Measurements from ENCODE around the gene TCP1. TPM values are rescaled to one million over a fixed set of nuclear protein-coding genes. Genes with fewer than 3 reads are reported as not detected.
"Not testable (repeated sequence)": the region's sequence is repeated elsewhere in the genome, so short reads cannot be mapped to it uniquely, and the experiment has no call there.

The TCP1 gene
- total RNA-seq, 1 experiment from 2014 or later: 83.4 TPM

DNA sequence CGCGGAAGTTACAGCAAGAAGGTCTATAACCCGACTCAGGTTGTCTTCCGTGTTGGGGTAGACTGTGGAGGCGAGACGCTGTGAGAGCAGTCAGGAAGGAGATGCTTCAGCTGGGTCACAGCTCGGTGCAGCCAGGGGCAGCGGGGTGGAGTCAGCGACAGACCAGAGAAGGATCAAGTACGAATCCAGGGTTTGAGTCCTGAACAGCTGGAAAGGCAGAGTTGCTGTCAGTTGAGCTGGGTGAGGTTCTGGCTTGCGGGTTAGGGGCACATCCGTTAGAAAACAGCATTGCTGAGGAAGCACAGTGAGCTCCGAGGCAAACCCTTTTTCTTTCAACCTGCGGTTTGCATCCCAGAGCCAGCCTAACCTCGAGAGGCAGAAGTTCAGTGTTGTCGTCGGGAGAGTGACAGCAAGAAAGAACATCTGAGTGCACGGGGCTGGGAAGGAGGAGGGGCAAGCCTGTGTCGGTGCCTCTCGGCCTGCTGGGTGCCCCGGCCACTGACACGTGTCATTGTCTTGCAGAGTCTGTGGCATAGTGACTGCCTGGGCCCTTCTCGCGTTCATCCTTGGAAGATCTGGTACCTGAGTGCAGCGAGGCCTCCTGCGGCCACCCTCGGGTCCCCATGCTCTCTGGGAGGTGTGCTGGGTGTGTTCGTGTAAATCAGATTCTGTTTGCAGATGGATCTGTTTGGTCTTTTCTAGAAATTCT, 30.7 kb upstream of the TCP1 start:
- in situ Hi-C loops (cut with HindIII; ENCODE audit: low pct_unique_long_range_greater_than_20kb, low sequenced_read_pairs): no loop called here
- DNase-seq (ENCODE audit: low read depth): no peak

DNA sequence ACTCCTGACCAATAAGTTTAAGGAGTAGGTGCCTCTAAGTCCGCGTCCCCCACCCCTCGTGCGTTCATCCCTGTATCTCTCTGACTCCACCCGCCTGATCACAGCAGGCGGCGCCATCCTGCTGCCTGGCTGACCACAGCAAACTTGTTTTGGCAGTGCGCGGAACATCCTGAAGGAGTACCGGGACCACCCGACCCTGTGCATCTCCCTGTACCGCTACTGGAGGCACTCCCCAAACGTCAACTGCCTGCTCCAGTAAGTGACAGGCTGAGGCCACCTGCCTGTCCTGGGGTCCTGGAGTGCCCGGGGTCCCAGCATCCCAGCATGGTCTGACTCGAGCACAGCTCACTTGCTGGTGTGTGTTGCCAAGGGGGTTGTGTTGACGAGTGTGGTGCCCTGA, 29.7 kb upstream of the TCP1 start:
- no peak for DNase-seq (ENCODE audit: low read depth)
- in situ Hi-C loops (cut with HindIII; ENCODE audit: low pct_unique_long_range_greater_than_20kb, low sequenced_read_pairs): no loop called here

DNA sequence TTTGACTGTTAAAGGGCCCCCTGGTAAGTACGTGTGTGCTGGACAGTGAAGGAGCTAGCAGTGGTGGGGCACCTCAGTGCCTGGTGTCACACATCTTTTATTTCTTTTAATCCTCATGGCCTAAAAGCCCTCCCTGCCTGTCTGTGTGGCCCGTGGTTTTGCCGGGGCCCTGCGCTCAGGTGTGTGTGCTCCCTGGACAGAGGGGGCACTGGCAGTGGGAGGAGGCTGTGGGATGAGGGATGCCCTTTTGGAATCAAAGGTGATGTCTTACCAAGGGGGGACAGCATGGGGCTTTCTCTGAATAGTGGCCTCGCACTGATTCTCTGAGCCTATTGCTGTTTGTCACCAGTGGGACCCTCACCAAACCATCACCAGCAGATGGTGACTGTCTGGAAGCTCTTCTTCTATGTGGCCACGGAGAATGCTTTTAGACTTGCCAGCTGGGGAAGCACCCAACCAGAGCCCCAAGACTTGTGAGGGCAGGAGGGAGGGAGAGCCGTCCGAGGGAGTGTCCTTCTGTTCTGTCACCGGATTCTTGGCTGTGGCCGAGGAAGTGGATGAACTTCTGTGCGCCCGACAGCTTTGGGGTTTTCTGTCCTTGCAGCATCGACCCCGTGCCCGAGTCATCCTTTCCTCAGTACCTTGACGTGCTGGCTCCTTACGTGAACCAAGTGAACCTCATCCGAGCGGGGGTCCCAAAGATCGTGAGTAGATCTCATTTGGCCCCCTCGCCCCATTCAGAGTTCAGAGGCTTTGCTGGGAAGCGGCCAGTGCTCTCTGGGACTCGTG, 28.7 kb upstream of the TCP1 start:
- DNase-seq (ENCODE audit: low read depth): no peak
- in situ Hi-C loops (cut with HindIII; ENCODE audit: low pct_unique_long_range_greater_than_20kb, low sequenced_read_pairs): no loop called here

DNA sequence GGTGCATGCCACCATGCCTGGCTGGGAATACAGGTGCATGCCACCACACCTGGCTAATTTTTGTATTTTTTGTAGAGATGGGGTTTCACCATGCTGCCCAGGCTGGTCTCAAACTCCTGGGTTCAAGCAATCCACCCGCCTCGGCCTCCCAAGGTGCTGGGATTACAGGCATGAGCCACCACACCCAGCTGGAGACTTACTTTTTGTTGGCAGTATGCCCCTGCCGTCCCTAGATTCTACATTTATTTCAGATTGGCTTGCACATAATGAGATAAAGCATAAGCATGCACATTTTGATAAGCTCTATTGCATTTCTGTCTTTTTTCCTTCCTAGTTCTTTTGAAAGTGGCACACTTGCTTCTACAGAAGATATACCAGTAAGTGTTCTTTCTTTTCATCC, 27.4 kb upstream of the TCP1 start:
- in situ Hi-C loops (cut with HindIII; ENCODE audit: low pct_unique_long_range_greater_than_20kb, low sequenced_read_pairs); DNase-seq (ENCODE audit: low read depth): not testable (repeated sequence)

DNA sequence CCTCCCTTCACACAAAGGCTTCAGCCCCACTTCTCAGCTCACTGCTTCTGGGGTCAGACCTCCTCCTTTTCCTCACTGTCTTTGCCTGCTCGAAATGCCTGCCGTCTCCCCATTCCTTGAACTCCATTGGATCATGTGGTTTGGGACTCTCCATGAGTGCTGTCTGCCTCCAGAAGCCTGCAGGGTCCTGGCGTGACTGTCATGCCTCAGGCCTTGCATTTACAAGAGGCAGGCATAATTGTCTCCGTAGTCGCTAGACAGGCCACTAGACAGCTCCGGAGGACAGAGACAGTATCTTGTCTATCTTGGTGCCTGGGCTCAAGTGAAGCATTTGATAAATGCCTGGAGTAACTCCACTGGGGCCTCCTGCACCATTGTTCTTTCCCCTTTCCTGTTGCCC, 26.0 kb upstream of the TCP1 start:
- no peak for DNase-seq (ENCODE audit: low read depth)
- in situ Hi-C loops (cut with HindIII; ENCODE audit: low pct_unique_long_range_greater_than_20kb, low sequenced_read_pairs): no loop called here

DNA sequence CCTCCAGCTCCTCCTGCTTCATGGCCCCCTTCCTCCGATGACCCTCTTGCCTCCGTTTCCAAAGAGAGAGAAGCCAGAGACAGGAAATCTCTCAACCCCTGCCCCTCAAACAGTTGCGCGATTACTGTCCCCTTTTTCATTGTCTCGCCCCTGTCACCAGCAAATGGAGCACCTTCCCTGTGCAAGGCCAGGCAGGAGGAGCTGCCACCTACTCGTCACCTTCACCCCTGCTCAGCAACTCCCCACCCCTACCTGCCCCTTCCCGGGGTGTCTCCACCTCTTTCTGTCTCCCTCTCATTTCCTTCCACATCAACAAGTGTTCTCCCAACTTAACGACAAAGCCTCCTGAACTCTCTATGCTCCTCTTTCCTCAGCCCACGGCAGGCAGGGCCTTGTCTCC, 24.4 kb upstream of the TCP1 start:
- in situ Hi-C loops (cut with HindIII; ENCODE audit: low pct_unique_long_range_greater_than_20kb, low sequenced_read_pairs): no loop called here
- DNase-seq (ENCODE audit: low read depth): no peak

DNA sequence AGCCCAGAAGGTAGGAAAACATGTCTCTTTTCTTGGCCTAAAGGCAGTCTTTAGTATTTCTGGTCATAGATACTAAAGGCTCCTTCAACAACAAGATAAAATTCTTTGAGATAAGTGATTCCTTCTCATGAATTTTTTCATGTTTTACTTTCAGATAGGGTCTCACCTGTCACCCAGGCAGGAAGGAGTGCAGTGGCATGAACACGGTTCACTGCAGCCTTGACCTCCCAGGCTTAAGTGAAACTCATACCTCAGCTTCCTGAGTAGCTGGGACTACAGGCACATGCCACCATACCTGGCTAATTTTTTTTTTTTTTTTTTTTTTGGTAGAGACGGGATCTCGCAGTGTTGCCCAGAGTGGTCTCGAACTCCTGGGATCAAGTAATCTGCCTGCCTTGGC, 19.7 kb upstream of the TCP1 start:
- DNase-seq (ENCODE audit: low read depth): no peak
- in situ Hi-C loops (cut with HindIII; ENCODE audit: low pct_unique_long_range_greater_than_20kb, low sequenced_read_pairs): no loop called here

DNA sequence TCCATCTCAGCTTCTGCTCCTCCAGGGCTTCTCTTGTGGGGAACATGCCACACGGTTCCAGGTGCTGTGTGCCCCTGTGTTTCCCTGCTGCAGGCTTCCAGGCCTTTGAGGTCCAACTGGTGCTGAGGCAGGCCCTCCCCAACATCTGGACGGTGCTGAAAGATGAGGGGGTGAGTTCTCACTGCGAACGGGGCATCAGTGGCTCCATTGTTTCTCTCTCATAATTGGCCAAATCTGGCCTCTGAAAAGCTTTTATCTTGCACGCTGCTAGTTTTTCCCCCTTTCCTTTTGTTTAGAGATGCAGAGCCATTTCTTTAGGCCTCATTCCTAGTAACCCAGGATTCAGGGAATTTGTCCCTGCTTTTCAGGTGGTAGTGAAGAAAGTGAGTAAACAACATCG, 19.2 kb upstream of the TCP1 start:
- no peak for DNase-seq (ENCODE audit: low read depth)
- in situ Hi-C loops (cut with HindIII; ENCODE audit: low pct_unique_long_range_greater_than_20kb, low sequenced_read_pairs): no loop called here

DNA sequence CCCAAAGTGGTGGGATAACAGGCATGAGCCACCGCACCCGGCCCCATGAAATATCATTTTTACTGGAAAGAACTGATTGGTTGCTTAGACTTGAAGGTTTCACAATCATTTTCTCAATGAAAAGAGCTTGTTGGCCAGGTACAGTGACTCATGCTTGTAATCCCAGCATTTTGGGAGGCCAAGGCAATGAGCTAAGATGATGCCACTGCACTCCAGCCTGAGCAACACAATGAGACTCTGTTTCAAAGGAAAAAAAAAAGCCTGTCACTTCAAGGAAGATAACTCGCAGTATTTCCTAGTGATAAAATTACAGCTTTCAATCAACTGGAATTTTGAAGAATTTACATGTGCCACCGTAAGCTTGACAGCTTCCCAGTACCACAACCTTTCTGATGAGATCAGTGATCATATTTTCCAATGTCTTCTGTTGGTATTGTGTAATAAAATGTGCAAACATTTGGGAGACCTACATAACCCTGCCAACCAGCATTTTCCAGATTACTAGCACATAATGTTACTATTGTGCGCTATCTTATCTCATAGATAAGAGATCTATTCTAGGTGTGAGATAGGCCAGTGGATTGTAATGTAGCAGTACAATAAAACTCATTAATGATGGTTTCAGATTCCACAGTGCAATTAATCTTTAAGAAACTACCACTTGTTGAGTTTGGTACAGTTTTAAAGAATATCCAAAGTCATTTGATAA, 17.9 kb upstream of the TCP1 start:
- no peak for DNase-seq (ENCODE audit: low read depth)
- in situ Hi-C loops (cut with HindIII; ENCODE audit: low pct_unique_long_range_greater_than_20kb, low sequenced_read_pairs): no loop called here

DNA sequence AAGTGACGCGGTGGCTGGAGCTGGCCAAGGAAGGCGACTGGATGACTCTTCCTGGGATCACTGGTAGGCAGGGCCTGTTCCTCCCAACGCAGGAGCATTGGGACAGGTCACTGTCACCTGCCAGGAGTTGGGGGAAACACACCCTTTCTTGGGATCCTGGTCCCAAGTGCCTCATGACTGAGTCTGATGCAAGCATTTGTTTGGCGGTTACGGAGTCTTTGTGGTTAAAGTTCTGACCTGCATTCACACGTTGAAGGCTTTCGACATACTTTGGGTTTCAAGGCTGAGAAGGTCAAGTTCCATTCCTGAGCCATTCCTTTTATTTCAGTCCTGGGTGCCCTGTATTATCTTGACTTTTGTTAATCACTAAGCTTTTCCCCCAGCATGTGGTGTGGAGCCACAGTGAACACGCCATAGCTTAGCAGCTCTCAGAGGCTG, 16.6 kb upstream of the TCP1 start:
- in situ Hi-C loops (cut with HindIII; ENCODE audit: low pct_unique_long_range_greater_than_20kb, low sequenced_read_pairs): no loop called here
- DNase-seq (ENCODE audit: low read depth): no peak

DNA sequence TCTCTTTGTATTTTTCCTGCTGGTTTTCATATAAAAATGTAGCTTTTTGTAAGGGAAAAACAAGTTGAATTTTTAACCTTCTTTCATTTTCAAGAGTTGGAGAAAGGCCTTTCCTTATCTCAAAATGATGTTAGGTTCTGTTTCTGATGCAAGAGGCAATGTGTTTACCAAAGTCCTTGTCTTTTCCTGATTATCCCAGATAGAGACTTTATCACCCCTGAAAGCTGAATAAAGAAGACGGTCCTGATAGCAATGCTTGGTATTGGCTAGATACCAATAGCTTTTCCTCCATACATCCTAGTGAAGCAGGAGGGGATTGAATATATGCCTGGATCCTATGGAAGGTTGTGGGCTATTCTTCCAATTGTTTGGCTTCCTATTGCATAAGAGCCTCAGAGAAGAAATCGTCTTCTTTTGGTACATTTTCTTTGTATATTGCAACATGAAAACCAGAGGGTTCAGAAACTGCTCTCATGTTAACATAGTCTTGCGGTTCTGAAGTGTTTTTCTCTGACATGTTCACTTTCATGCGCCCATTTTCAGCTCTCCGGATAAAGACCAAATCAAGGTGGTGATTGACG, 16.1 kb upstream of the TCP1 start:
- DNase-seq (ENCODE audit: low read depth): no peak
- in situ Hi-C loops (cut with HindIII; ENCODE audit: low pct_unique_long_range_greater_than_20kb, low sequenced_read_pairs): no loop called here

DNA sequence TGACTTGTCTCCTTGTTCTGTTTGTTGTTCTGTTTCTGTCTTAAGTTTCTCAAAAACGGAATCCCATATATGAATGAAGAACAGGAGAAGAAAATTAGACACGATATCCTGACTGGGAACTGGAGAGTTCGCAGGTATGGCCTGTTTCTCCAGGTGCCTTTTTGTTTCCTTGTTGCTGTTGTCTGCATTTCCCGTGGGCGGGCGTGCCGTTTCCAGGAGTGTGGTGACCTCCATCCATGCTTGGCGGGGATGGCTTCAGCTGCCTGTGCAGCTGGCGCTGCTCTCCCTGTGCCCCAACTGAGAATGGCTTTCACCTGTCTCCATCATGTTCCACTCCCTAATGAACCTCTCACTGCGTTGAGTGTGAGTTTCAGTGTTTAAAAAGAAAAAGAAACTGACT, 15.1 kb upstream of the TCP1 start:
- in situ Hi-C loops (cut with HindIII; ENCODE audit: low pct_unique_long_range_greater_than_20kb, low sequenced_read_pairs): no loop called here
- DNase-seq (ENCODE audit: low read depth): no peak

DNA sequence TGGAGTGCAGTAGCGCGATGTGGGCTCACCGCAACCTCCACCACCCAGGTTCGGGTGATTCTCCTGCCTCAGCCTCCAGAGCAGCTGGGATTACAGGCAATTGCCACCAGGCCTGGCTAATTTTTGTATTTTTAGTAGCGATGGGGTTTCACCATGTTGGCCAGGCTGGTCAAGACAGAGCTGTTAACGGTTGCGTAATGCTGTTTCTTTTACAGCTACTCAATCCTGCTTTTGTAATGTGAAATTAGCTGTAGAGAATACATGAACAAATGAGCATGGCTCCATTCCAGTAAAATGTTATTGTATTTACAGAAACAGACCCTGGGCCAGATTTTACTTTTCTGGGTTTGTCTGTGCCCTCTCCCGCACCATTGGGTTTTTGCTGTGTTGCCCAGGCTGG, 12.5 kb upstream of the TCP1 start:
- no peak for DNase-seq (ENCODE audit: low read depth)
- in situ Hi-C loops (cut with HindIII; ENCODE audit: low pct_unique_long_range_greater_than_20kb, low sequenced_read_pairs): no loop called here

DNA sequence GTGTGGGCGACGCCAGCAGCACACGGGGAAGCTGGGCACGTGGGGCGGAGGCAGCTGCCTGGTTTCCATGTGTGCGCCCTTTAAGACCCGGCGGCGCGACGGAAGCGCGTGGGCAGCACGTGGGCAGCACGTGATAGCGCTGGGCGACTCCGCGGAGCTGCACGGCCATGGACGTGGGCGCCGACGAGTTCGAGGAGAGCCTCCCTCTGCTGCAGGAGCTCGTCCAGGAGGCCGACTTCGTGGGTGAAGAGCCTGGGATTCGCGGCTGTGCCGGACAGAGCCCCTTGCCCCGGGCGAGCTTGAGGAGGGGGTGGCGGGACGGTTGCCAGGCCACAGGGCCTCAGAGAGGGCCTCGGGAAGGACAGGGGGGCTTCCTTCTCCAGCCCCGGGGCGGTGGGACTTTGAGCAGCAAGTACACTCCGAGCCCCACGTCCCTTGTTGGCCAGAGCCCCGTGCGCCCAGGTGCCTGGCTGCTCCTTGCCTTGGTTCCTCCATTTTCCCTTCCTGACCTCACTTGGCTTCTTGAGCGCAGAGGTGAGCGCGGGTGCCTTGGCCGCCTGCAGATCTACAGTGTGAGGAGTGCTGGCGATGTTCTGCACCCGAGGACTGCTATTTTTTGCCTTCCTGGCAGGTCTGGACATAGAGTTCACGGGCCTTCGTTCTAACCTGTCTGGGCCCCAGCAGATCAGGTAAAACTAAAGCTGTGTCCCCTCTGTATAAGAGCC, 10.9 kb upstream of the TCP1 start, which contains the start of gene PNLDC1:
Gene PNLDC1, plus strand, starts transcription at position 136 of the 725 bp plus-strand sequence. Its CDS starts 32 bp downstream, at position 168.
- in situ Hi-C loops (cut with HindIII; ENCODE audit: low pct_unique_long_range_greater_than_20kb, low sequenced_read_pairs): no loop called here
- no peak for DNase-seq (ENCODE audit: low read depth)

DNA sequence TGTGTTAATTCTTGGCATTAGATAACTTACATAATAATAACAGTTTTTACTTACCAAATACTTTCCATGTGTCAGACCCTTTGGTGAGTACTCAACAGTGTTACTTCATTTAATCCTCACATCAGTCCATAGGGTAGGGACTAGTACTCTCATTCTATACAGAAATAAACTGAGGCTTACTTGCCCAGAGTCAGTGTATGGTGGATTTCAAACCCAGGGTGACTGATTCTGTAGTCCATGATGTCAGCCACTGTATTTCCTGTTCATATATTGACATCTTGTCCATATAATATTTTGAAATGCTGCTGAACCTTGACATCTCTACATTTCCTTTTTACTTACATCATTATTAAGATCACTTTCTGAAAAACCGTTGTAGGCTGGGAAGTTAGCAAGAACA, 8.2 kb upstream of the TCP1 start:
- in situ Hi-C loops (cut with HindIII; ENCODE audit: low pct_unique_long_range_greater_than_20kb, low sequenced_read_pairs): no loop called here
- DNase-seq (ENCODE audit: low read depth): no peak

DNA sequence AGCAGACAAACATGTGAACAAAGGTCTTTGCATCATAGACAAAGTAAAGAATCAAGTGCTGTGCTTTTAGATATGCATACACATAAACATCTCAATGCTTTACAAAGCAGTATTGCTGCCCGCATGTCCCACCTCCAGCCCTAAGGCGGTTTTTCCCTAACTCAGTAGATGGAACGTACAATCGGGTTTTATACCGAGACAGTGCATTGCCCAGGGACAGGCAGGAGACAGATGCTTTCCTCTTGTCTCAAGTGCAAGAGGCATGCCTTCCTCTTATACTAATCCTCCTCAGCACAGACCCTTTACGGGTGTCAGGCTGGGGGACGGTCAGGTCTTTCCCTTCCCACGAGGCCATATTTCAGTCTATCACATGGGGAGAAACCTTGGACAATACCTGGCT, 5.6 kb upstream of the TCP1 start:
- DNase-seq (ENCODE audit: low read depth); in situ Hi-C loops (cut with HindIII; ENCODE audit: low pct_unique_long_range_greater_than_20kb, low sequenced_read_pairs): not testable (repeated sequence)

DNA sequence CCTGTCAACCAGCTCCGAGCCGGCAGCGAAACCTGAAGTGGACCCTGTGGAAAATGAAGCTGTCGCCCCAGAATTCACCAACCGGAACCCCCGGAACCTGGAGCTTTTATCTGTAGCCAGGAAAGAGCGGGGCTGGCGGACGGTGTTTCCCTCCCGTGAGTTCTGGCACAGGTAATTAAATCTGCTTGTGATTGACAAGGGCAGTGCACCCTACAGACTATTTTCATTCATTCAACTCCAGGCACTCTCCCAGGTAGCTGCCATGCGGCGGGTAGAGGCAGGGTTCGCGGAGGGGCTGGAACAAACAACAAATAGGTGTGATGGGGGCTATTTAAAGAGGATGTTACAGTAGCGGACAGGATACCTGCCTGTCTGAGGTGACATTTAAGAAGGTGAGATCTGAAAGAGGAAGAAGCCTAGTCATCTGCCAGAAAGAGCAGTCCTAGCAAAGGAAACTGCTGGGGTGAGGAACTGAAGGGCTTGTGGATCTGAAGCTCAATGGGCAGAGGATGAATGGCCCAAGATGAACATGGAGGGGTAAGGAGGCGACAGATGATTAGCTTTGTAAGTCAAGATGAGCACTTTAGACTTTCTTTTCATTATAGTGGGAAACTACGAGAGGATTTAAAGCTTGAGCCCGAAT, 1.7 kb upstream of the TCP1 start:
- in situ Hi-C loops (cut with HindIII; ENCODE audit: low pct_unique_long_range_greater_than_20kb, low sequenced_read_pairs): no loop called here
- no peak for DNase-seq (ENCODE audit: low read depth)
